GM18511 (cell line): ENCODE results near the gene NUB1.

Experiments
- ATAC-seq: cut with Tn5 transposase; IDR thresholded peaks from one replicate; pipeline ENCODE4 v1.9.1; 2021; ENCODE audit warnings: mild to moderate bottlenecking, moderate library complexity; ENCODE audit not compliant: unreplicated experiment

Gene NUB1

GRCh38 chr7:151422212-151422611 lies 80.6 kb downstream of the NUB1 start:
- ATAC-seq, result no peak

DNA sequence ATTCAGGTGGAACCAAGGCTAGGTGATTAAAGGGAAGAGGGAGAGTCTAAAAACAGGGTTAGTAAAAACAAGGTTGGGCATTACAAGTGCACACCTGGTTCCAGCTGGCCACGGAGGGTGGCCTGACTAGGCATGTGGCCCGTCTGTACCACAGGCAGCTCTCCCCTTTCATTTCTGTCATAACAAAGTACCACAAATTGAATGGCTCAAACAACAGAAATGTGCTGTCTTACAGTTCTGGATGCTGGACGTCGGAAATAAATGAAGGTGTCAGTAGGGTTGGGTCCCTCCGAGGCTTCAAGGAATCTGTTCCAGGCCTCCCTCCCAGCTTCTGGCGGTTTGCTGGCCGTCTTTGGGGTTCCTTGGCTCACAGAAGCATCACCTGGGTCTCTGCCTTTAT lies 81.6 kb downstream of the NUB1 start:
- no peak for ATAC-seq

GRCh38 chr7:151423936-151424335 lies 82.3 kb downstream of the NUB1 start:
- no peak for ATAC-seq

DNA sequence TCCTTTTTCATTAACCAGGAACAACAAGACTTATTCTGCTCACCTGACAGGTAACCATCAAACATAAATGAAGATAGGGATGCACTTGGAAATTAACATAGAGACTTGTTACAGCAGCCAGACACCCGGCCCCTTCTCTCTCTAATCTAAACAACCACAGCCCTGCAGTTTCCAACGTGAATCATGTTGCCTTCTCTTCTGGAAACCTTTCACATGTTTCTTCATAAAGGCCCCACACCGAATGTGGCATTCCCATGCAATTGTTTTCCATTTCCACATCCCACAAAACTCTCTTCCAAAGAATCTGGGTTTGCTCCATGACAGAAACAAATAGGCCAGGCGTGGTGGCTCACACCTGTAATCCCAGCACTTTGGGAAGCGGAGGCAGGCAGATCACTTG lies 83.2 kb downstream of the NUB1 start:
- ATAC-seq, result no peak

DNA sequence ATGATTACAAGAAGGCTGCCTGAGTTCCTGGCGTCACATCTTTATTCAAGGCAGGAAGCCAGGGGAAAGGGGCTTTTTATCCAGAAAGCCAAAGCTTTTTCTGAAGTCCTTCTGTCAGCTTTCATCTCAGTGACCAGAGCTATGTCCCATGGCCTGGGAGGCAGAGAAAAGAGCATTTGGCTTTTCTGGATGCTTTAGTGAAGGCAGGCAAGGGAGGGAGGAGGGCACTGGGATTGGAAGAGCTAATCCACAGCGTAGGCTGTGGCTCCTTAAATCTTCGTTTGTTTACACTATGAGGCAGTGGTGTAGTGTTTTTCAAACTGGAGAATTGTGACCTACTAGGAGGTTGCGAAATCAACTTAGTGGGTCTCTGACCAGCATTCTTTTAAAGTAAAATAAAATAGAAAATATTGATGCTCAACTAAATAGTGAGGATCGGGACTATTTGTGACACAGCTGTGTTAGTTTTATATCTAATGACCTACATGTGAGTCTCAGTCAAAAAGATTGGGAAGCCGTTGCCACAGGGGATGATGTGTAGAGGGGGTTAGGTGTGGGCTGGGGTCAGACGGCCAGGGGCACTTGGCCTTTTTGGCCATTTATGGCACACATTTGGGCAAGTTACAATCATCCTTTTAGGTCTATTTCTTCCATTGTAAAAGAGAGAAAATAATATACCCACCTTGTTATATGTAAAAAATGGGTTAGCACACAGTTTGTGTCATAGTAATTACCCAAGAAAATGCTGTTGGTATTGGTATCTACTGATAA lies 84.2 kb downstream of the NUB1 start:
- ATAC-seq, result no peak

- ATAC-seq, result no peak
Observed at GRCh38 chr7:151426441-151426903, 84.9 kb downstream of the NUB1 start.

DNA sequence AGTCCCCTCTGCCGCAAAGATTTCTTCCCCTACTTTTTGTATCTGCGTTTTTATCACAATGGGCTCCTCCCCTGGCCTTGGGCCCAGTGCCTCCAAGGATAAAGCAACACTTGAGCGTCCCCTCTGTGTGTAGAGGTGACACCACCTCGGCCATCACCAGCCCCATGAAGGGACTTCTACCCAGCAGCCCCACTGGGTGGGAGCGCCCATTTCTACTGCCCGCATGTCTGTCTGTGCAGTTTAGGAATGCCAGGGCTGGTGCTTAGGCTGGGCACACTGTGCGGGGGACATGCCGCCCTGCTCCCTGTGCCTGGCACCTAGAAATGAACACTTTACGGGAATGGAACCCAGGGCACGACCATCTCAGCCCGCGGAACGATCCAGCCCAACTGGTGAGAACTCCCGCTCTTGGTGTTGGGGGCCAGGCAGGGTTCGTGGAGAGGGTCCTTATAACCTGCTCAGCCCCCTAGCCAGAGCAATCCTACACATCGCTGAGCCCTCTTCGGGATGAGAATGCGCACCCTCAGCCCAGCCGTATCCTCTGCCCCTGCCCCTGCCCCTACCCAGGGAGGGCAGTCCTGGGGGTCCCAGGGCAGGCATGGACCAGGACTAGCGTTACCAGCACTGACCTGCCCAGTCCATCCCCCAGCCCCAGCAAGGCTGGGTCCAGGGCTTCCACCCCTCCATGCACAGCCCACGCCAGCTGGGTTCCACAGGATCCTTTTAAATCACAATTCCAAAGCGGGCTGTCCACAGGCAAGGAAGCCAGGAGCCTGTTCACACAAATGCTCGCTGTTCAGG lies 85.5 kb downstream of the NUB1 start:
- no peak for ATAC-seq

GRCh38 chr7:151427705-151428377 lies 86.2 kb downstream of the NUB1 start:
- no peak for ATAC-seq
